Testis (tissue), 2 donors: ENCODE results near the gene C13orf46.

Source experiments
- POLR2A ChIP-seq: fragments of 450-650 bp; IDR thresholded peaks from one replicate; pipeline ENCODE4 v1.6.1; 2017; ENCODE audit warnings: antibody characterized with exemption, mild to moderate bottlenecking, moderate library complexity
- TF ChIP-seq, protein P1 (sequence below), 3 experiments: fragments of 450-650 bp in 2 of 3; fragments of 200-600 bp in 1 of 3; sonication (generic) in 1 of 3; IDR thresholded peaks; one replicate each; pipeline ENCODE4 v1.5.1; 2016 to 2019; ENCODE audit warnings: antibody characterized with exemption in 3 of 3, mild to moderate bottlenecking in 2 of 3, moderate library complexity in 1 of 3

DNA sequence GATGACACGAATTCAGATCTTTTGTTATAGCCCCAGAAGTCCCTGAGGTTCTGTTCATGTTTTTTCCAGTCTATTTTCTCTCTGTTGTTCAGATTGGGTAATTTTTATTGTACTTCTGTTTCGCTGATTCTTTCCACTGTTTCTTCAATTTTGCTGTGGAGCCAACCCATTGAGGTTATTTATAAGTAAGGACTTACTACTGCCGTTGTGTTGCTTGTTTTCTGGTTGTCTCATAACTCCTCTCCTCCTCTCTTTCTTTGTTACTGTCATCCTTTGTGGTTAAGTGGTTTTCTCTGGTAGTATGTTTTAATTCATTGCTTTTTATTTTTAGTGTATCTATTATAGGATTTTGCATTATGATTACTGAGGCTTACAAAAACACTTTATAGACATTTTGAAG, 61.3 kb downstream of the C13orf46 start:
- TF ChIP-seq, protein P1, sequence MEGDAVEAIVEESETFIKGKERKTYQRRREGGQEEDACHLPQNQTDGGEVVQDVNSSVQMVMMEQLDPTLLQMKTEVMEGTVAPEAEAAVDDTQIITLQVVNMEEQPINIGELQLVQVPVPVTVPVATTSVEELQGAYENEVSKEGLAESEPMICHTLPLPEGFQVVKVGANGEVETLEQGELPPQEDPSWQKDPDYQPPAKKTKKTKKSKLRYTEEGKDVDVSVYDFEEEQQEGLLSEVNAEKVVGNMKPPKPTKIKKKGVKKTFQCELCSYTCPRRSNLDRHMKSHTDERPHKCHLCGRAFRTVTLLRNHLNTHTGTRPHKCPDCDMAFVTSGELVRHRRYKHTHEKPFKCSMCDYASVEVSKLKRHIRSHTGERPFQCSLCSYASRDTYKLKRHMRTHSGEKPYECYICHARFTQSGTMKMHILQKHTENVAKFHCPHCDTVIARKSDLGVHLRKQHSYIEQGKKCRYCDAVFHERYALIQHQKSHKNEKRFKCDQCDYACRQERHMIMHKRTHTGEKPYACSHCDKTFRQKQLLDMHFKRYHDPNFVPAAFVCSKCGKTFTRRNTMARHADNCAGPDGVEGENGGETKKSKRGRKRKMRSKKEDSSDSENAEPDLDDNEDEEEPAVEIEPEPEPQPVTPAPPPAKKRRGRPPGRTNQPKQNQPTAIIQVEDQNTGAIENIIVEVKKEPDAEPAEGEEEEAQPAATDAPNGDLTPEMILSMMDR (IDR thresholded peaks at IDR 0.05), result no peak
- no peak for TF ChIP-seq POLR2A
